A549 (cell line): Measurements from ENCODE around the gene STARD13. TPM values are rescaled to one million over a fixed set of nuclear protein-coding genes. Genes with fewer than 3 reads are reported as not detected.

Source experiments
- ATAC-seq, 2 experiments: fragments of 200-7000 bp in 1 of 2; fragments of >200 bp in 1 of 2; cut with Nextera tagmentation in 1 of 2; cut with Tn5 transposase in 1 of 2; 3 replicates each; pipeline versions ENCODE4 v1.8.0 to v1.9.1; 2018 to 2020; ENCODE audit warnings: mild to moderate bottlenecking in 1 of 2, moderate library complexity in 1 of 2
- CTCF ChIA-PET: fragments of 300-600 bp; sonication (Branson Sonifier 250); formaldehyde crosslinking; extraction: SDS; loops from one replicate; lab custom pipeline; 2021; ENCODE audit warnings: antibody characterized with exemption, inconsistent platforms; lab: Yijun Ruan, JAX
- POLR2A ChIA-PET: fragments of 350-600 bp; formaldehyde crosslinking; extraction: SDS; loops from one replicate; lab custom pipeline; 2021; ENCODE audit warnings: antibody characterized with exemption, inconsistent platforms; lab: Yijun Ruan, JAX
- DNase-seq, 2 experiments: peaks; one replicate each; pipeline versions ENCODE4 v3.0.0 to v3.0.0-alpha.2; 2011 to 2016; ENCODE audit warnings: low read depth in 1 of 2, low spot score in 1 of 2
- FAIRE-seq: peaks from 2 replicates; lab custom pipeline; 2011; peaks lifted over from hg19 to GRCh38; lab: Jason Lieb, UNC
- H3K27ac ChIP-seq, 2 experiments: fragments of >200 bp; sonication (Bioruptor Twin); formaldehyde crosslinking; 3 replicates each; pipeline ENCODE4 v1.5.1; 2016 to 2017
- H3K4me1 ChIP-seq: fragments of >200 bp; sonication (Bioruptor Twin); formaldehyde crosslinking; 3 replicates; pipeline ENCODE4 v1.6.1; 2016
- H3K4me2 ChIP-seq: fragments of >200 bp; sonication (Bioruptor Twin); formaldehyde crosslinking; 3 replicates; pipeline ENCODE4 v1.6.1; 2016
- H3K4me3 ChIP-seq: fragments of >200 bp; sonication (Bioruptor Twin); formaldehyde crosslinking; 3 replicates; pipeline ENCODE4 v1.5.1; 2016
- H3K9me3 ChIP-seq: fragments of >200 bp; sonication (Bioruptor Twin); formaldehyde crosslinking; 3 replicates; pipeline ENCODE4 v1.6.1; 2016
- CBX8 ChIP-seq: fragments of 200-600 bp; sonication (generic); IDR thresholded peaks from 2 replicates; pipeline ENCODE4 v1.6.1; 2016
- CEBPB ChIP-seq, 2 experiments: fragments of >200 bp in 1 of 2; sonication (Bioruptor Twin) in 1 of 2; formaldehyde crosslinking in 1 of 2; IDR thresholded peaks; 2 replicates each; pipeline ENCODE4 v1.6.1; 2012 to 2016
- CHD4 ChIP-seq: fragments of 200-600 bp; sonication (generic); IDR thresholded peaks from 2 replicates; pipeline ENCODE4 v1.6.1; 2016; ENCODE audit warnings: antibody characterized with exemption, mild to moderate bottlenecking, borderline replicate concordance
- FOXS1 ChIP-seq: fragments of 250-450 bp; sonication (Bioruptor Pico); IDR thresholded peaks from 2 replicates; pipeline ENCODE4 v1.5.0; 2020; ENCODE audit warnings: mild to moderate bottlenecking, moderate library complexity
- HDAC2 ChIP-seq: fragments of 200-600 bp; sonication (generic); IDR thresholded peaks from 2 replicates; pipeline ENCODE4 v1.6.1; 2016
- HES2 ChIP-seq: fragments of >200 bp; sonication (Bioruptor Twin); formaldehyde crosslinking; IDR thresholded peaks from 2 replicates; pipeline ENCODE4 v1.6.1; 2016
- HEYL ChIP-seq: fragments of 250-450 bp; sonication (Bioruptor Pico); IDR thresholded peaks from 2 replicates; pipeline ENCODE4 v1.8.0; 2021; ENCODE audit warnings: mild to moderate bottlenecking, moderate library complexity
- HMGXB4 ChIP-seq: fragments of 250-450 bp; sonication (Bioruptor Pico); IDR thresholded peaks from 2 replicates; pipeline ENCODE4 v1.5.0; 2021; ENCODE audit warnings: mild to moderate bottlenecking, moderate library complexity, borderline replicate concordance
- HOXB13 ChIP-seq: fragments of 250-450 bp; sonication (Bioruptor Pico); IDR thresholded peaks from 2 replicates; pipeline ENCODE4 v1.5.0; 2020; ENCODE audit warnings: low read depth, mild to moderate bottlenecking, moderate library complexity
- JUN ChIP-seq, 2 experiments: fragments of >200 bp; sonication (Bioruptor Twin); formaldehyde crosslinking; IDR thresholded peaks; 2 replicates in 1 of 2; 3 replicates in 1 of 2; pipeline ENCODE4 v1.6.1; 2016 to 2017
- MAFK ChIP-seq: fragments of 450-650 bp; IDR thresholded peaks from 2 replicates; pipeline ENCODE4 v1.6.1; 2014; ENCODE audit not compliant: partially characterized antibody
- NFE2L2 ChIP-seq: fragments of 150-350 bp; conservative IDR thresholded peaks from 2 replicates; pipeline ENCODE4 v1.6.1; 2014; ENCODE audit warnings: low read length
- NR3C1 ChIP-seq: fragments of >200 bp; sonication (Bioruptor Twin); formaldehyde crosslinking; IDR thresholded peaks from 3 replicates; pipeline ENCODE4 v1.6.1; 2017
- POLR2A ChIP-seq: IDR thresholded peaks from 2 replicates; pipeline ENCODE4 v1.6.1; 2012; ENCODE audit warnings: mild to moderate bottlenecking, low read length
- RAD21 ChIP-seq, 2 experiments: fragments of >200 bp in 1 of 2; sonication (Bioruptor Twin) in 1 of 2; formaldehyde crosslinking in 1 of 2; IDR thresholded peaks in 1 of 2; conservative IDR thresholded peaks in 1 of 2; 2 replicates in 1 of 2; 3 replicates in 1 of 2; pipeline ENCODE4 v1.6.1; 2012 to 2018; ENCODE audit warnings: inconsistent platforms in 1 of 2
- RCOR1 ChIP-seq: fragments of 150-350 bp; IDR thresholded peaks from 2 replicates; pipeline ENCODE4 v1.6.1; 2014; ENCODE audit warnings: antibody characterized with exemption, low read length, low read depth
- TP53 ChIP-seq: fragments of 250-450 bp; sonication (Bioruptor Pico); IDR thresholded peaks from 2 replicates; pipeline ENCODE4 v1.5.0; 2021; ENCODE audit warnings: mild to moderate bottlenecking, moderate library complexity
- ZNF302 ChIP-seq: fragments of 250-450 bp; sonication (Bioruptor Pico); IDR thresholded peaks from 2 replicates; pipeline ENCODE4 v1.9.0; 2021; ENCODE audit warnings: inconsistent platforms, mild to moderate bottlenecking, moderate library complexity
- ZSCAN20 ChIP-seq: fragments of 250-450 bp; sonication (Bioruptor Pico); IDR thresholded peaks from 2 replicates; pipeline ENCODE4 v1.8.0; 2022; ENCODE audit warnings: mild to moderate bottlenecking, moderate library complexity
- WGBS: methylation state at CpG from one replicate; pipeline ENCODE4 v1.1.6; 2017; ENCODE audit errors: missing lambda C conversion rate; 5-methylcytosine and 5-hydroxymethylcytosine counted together
- polyA plus RNA-seq, 4 experiments: library from polyadenylated mRNA; depleted of rRNA in 3 of 4; stranded (reverse); fragments of >200 nt; fragmentation: RNase III in 1 of 4; extraction: RNeasy Plus Mini Kit Qiagen cat#74134 plus additional on column Dnase treatment in 1 of 4; gene quantifications; 2 replicates in 3 of 4; 3 replicates in 1 of 4; pipeline ENCODE4 v1.2.3, GENCODE V29; 2011 to 2017
- TF ChIP-seq, protein P1 (sequence below): fragments of 200-600 bp; sonication (generic); IDR thresholded peaks from 2 replicates; pipeline ENCODE4 v1.6.1; 2016; ENCODE audit warnings: antibody characterized with exemption, mild to moderate bottlenecking, moderate library complexity
- TF ChIP-seq, protein P2 (sequence below): fragments of >200 bp; sonication (Bioruptor Twin); formaldehyde crosslinking; IDR thresholded peaks from 3 replicates; pipeline ENCODE4 v1.6.1; 2016

STARD13 gene
- polyA plus RNA-seq, 2 of the 4 experiments (the other 2 are of a cell fraction): 2.4 to 2.8 TPM

- ChIA-PET POLR2A (no interaction called here), CTCF (no interaction called here)
- Histone ChIP-seq H3K9me3 (no peaks in the 10 kb centered on the region; the same call in 2 of the 3 replicates), H3K27ac (no peak overlapping the region), H3K4me2 (no peak overlapping the region), H3K4me1 (no peaks in the 10 kb centered on the region), H3K4me3 (no peak overlapping the region)
- TF ChIP-seq CEBPB (IDR thresholded peaks at IDR 0.05) (no peak), ZSCAN20 (CRISPR knock-in tag) (no peak), HOXB13 (CRISPR knock-in tag) (no peak), FOXS1 (CRISPR knock-in tag) (no peak), RCOR1 (no peak), POLR2A (no peak), JUN (IDR thresholded peaks at IDR 0.05) (no peak), CHD4 (no peak), TP53 (no peak), NR3C1 (no peak), NFE2L2 (no peak), ZNF302 (no peak)
- FAIRE-seq (no peak), DNase-seq (no peak), ATAC-seq (no peak)
- 55% methylated on average over 3 of the region's 3 CpGs for WGBS
Observed at GRCh38 chr13:33099860-33100259, 185.7 kb downstream of the STARD13 start.

DNA sequence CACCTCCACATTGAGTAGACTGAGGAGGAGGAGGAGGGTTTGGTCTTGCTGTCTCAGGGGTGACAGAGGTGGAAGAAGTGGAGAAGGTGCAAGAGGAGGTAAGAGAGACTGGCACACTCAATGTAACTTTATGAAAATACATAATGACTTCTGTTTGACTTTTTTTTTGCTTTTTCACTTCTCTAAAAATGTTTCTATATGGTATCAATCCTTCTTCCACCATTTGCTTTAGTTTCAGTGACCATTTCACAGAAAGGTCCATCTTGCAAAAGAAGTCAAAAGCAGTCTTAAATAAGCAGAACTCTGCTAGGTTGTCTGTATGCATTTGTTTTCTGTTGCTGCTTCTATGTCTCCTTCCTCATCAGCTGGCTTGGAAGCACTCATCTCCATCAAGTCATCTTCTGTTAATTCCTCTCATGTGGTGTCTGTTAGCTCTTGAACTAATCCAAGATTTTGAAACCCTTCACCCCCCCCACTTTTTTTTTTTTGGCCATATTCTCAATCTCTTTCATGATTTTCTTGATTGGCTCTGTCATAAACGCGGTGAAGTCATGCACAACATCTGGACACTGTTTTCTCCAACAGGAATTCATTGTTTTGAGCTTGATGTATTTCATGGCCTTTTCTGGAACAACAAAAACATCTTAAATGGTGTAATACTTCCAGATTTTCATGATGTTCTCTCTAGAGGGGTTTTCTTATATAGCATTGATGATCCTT, 188.5 kb downstream of the STARD13 start:
- Histone ChIP-seq H3K4me1 (no peaks in the 10 kb centered on the region), H3K4me2 (no peak overlapping the region), H3K27ac (no peak overlapping the region), H3K9me3 (no peaks in the 10 kb centered on the region; the same call in 2 of the 3 replicates), H3K4me3 (no peak overlapping the region)
- ChIA-PET CTCF (interaction anchor here (0.7 kb wide), 1 partner anchor 21 kb away, joined by 3 read pairs; no protein-coding TSS in a partner anchor), POLR2A (no interaction called here)
- no peak for FAIRE-seq
- no peak for DNase-seq
- 21% methylated on average over 2 of the region's 2 CpGs for WGBS
- no peak for TF ChIP-seq NFE2L2
- TF ChIP-seq HDAC2: no peak
- TF ChIP-seq, protein P1, sequence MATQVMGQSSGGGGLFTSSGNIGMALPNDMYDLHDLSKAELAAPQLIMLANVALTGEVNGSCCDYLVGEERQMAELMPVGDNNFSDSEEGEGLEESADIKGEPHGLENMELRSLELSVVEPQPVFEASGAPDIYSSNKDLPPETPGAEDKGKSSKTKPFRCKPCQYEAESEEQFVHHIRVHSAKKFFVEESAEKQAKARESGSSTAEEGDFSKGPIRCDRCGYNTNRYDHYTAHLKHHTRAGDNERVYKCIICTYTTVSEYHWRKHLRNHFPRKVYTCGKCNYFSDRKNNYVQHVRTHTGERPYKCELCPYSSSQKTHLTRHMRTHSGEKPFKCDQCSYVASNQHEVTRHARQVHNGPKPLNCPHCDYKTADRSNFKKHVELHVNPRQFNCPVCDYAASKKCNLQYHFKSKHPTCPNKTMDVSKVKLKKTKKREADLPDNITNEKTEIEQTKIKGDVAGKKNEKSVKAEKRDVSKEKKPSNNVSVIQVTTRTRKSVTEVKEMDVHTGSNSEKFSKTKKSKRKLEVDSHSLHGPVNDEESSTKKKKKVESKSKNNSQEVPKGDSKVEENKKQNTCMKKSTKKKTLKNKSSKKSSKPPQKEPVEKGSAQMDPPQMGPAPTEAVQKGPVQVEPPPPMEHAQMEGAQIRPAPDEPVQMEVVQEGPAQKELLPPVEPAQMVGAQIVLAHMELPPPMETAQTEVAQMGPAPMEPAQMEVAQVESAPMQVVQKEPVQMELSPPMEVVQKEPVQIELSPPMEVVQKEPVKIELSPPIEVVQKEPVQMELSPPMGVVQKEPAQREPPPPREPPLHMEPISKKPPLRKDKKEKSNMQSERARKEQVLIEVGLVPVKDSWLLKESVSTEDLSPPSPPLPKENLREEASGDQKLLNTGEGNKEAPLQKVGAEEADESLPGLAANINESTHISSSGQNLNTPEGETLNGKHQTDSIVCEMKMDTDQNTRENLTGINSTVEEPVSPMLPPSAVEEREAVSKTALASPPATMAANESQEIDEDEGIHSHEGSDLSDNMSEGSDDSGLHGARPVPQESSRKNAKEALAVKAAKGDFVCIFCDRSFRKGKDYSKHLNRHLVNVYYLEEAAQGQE: no peak
- no peak for TF ChIP-seq HES2
- no peak for TF ChIP-seq HMGXB4 (CRISPR knock-in tag)
- no peak for TF ChIP-seq TP53
- TF ChIP-seq RAD21 (conservative IDR thresholded peaks at IDR 0.05 in 1 of 2, IDR thresholded peaks at IDR 0.05 in 1 of 2): no peak
- TF ChIP-seq MAFK: no peak
- TF ChIP-seq HEYL: no peak
- TF ChIP-seq, protein P2, sequence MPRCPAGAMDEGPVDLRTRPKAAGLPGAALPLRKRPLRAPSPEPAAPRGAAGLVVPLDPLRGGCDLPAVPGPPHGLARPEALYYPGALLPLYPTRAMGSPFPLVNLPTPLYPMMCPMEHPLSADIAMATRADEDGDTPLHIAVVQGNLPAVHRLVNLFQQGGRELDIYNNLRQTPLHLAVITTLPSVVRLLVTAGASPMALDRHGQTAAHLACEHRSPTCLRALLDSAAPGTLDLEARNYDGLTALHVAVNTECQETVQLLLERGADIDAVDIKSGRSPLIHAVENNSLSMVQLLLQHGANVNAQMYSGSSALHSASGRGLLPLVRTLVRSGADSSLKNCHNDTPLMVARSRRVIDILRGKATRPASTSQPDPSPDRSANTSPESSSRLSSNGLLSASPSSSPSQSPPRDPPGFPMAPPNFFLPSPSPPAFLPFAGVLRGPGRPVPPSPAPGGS: no peak
- TF ChIP-seq FOXS1 (CRISPR knock-in tag): no peak
- TF ChIP-seq CBX8: no peak
- ATAC-seq: no peak
